Neural cell (in vitro differentiated cells): ENCODE measurements around the gene BOD1. TPM values are rescaled to one million over a fixed set of nuclear protein-coding genes. Genes with fewer than 3 reads are reported as not detected.

Experiments used
- H2AFZ ChIP-seq: fragments of 200-600, 300-800 bp; sonication (generic), shearing (Covaris generic); 2 replicates; pipeline ENCODE4 v1.6.0; 2014; ENCODE audit warnings: low read depth, mild to moderate bottlenecking, antibody characterized with exemption, low read length, moderate library complexity
- H3F3A ChIP-seq: fragments of 200-600 bp; shearing (Covaris generic); 2 replicates; pipeline ENCODE4 v1.6.1; 2016; ENCODE audit warnings: mild to moderate bottlenecking, moderate library complexity, mixed read lengths, antibody characterized with exemption, low read length; ENCODE audit not compliant: insufficient read depth, poor library complexity, severe bottlenecking
- H3K27ac ChIP-seq: fragments of 200-600, 300-800 bp; sonication (generic), shearing (Covaris generic); 2 replicates; pipeline ENCODE4 v1.5.1; 2014; ENCODE audit warnings: mild to moderate bottlenecking, low read length, moderate library complexity
- H3K27me3 ChIP-seq: fragments of 300-800, 200-600 bp; sonication (generic), shearing (Covaris generic); 2 replicates; pipeline ENCODE4 v1.6.0; 2014; ENCODE audit warnings: mild to moderate bottlenecking, low read depth, low read length, moderate library complexity; ENCODE audit not compliant: insufficient read depth
- H3K36me3 ChIP-seq: fragments of 300-800, 200-600 bp; sonication (generic), shearing (Covaris generic); 2 replicates; pipeline ENCODE4 v1.5.1; 2014; ENCODE audit warnings: mild to moderate bottlenecking, antibody characterized with exemption, low read length, moderate library complexity; ENCODE audit not compliant: insufficient read depth
- H3K4me2 ChIP-seq: fragments of 300-800, 200-600 bp; sonication (generic), shearing (Covaris generic); 2 replicates; pipeline ENCODE4 v1.6.0; 2014; ENCODE audit warnings: mild to moderate bottlenecking, low read length
- H3K4me3 ChIP-seq: fragments of 300-800, 200-600 bp; sonication (generic), shearing (Covaris generic); 2 replicates; pipeline ENCODE4 v1.5.1; 2014; ENCODE audit warnings: mild to moderate bottlenecking, low read length, moderate library complexity
- H3K79me2 ChIP-seq: fragments of 200-600 bp; shearing (Covaris generic); replicated peaks from 2 replicates; pipeline ENCODE4 v1.6.0; 2014; ENCODE audit warnings: mild to moderate bottlenecking, low read length, moderate library complexity; ENCODE audit not compliant: insufficient read depth
- H3K9ac ChIP-seq: fragments of 300-800, 200-600 bp; sonication (generic), shearing (Covaris generic); 2 replicates; pipeline ENCODE4 v1.6.1; 2016; ENCODE audit warnings: mild to moderate bottlenecking, low read length, mixed read lengths
- H3K9me2 ChIP-seq: fragments of 200-600 bp; shearing (Covaris generic); 2 replicates; pipeline ENCODE4 v1.6.1; 2016; ENCODE audit warnings: mild to moderate bottlenecking, low read length, mixed read lengths; ENCODE audit not compliant: insufficient read depth
- H3K9me3 ChIP-seq: fragments of 200-600, 300-800 bp; sonication (generic), shearing (Covaris generic); 2 replicates; pipeline ENCODE4 v1.6.1; 2016; ENCODE audit warnings: mild to moderate bottlenecking, mixed run types, low read length, moderate library complexity, mixed read lengths
- H4K20me1 ChIP-seq: fragments of 200-600 bp; shearing (Covaris generic); 2 replicates; pipeline ENCODE4 v1.6.1; 2016; ENCODE audit warnings: mild to moderate bottlenecking, mixed run types; ENCODE audit not compliant: insufficient read depth
- CTCF ChIP-seq: fragments of 450-650 bp; IDR thresholded peaks from 2 replicates; pipeline ENCODE4 v1.5.1; 2014; ENCODE audit warnings: antibody characterized with exemption, mild to moderate bottlenecking, moderate library complexity; ENCODE audit not compliant: poor library complexity, severe bottlenecking
- EP300 ChIP-seq: fragments of 450-650 bp; conservative IDR thresholded peaks from 2 replicates; pipeline ENCODE4 v1.6.1; 2014; ENCODE audit warnings: antibody characterized with exemption, mild to moderate bottlenecking, moderate library complexity; ENCODE audit not compliant: poor library complexity, severe bottlenecking
- EZH2 ChIP-seq: fragments of 200-600, 300-800 bp; shearing (Covaris generic), sonication (generic); IDR thresholded peaks from 2 replicates; pipeline ENCODE4 v1.6.1; 2014; ENCODE audit warnings: antibody characterized with exemption, low read length, borderline replicate concordance, mild to moderate bottlenecking; ENCODE audit not compliant: insufficient read depth, poor library complexity, severe bottlenecking
- MXI1 ChIP-seq: fragments of 450-650 bp; conservative IDR thresholded peaks from 2 replicates; pipeline ENCODE4 v1.6.1; 2014; ENCODE audit warnings: antibody characterized with exemption, mild to moderate bottlenecking; ENCODE audit not compliant: poor library complexity, severe bottlenecking
- POLR2AphosphoS5 ChIP-seq: IDR thresholded peaks from 2 replicates; pipeline ENCODE4 v1.6.1; 2012
- RAD21 ChIP-seq: fragments of 450-650 bp; conservative IDR thresholded peaks from 2 replicates; pipeline ENCODE4 v1.6.1; 2014; ENCODE audit warnings: antibody characterized with exemption, mild to moderate bottlenecking, moderate library complexity
- REST ChIP-seq: IDR thresholded peaks from 2 replicates; pipeline ENCODE4 v1.6.1; 2012; ENCODE audit warnings: borderline replicate concordance
- SMC3 ChIP-seq: fragments of 450-650 bp; conservative IDR thresholded peaks from 2 replicates; pipeline ENCODE4 v1.6.1; 2014; ENCODE audit warnings: antibody characterized with exemption, mild to moderate bottlenecking, moderate library complexity; ENCODE audit not compliant: poor library complexity
- TAF1 ChIP-seq: IDR thresholded peaks from 2 replicates; pipeline ENCODE4 v1.6.1; 2012; ENCODE audit warnings: low read depth
- polyA plus RNA-seq: library from polyadenylated mRNA; depleted of rRNA; stranded (reverse); fragments of >200 nt; gene quantifications from 2 replicates; pipeline ENCODE4 v1.2.3, GENCODE V29; 2014

The BOD1 gene
- polyA plus RNA-seq, 1 donor from 2014 or later = 178 TPM

GRCh38 chr5:173604141-173604540 lies 12.3 kb downstream of the BOD1 start:
- Histone ChIP-seq H3K36me3 (peaks cover 9% of the 10 kb centered on the region), H3K79me2 (no peaks in the 10 kb centered on the region), H3K9ac (no peak overlapping the region), H3K27me3 (no peaks in the 10 kb centered on the region), H2AFZ (no peak overlapping the region), H3K9me3 (no peaks in the 10 kb centered on the region), H3K4me3 (no peak overlapping the region), H3F3A (no peaks in the 10 kb centered on the region), H4K20me1 (no peaks in the 10 kb centered on the region), H3K27ac (no peak overlapping the region), H3K9me2 (no peaks in the 10 kb centered on the region), H3K4me2 (no peak overlapping the region)
- TF ChIP-seq RAD21 (no peak), TAF1 (no peak), MXI1 (no peak), EP300 (no peak), EZH2 (no peak), SMC3 (no peak), CTCF (no peak), POLR2AphosphoS5 (no peak), REST (no peak)

- Histone ChIP-seq H2AFZ (no peak overlapping the region), H3K27me3 (no peaks in the 10 kb centered on the region), H3K4me3 (no peak overlapping the region), H3K9ac (no peak overlapping the region), H3K4me2 (no peak overlapping the region), H4K20me1 (no peaks in the 10 kb centered on the region), H3K9me2 (no peaks in the 10 kb centered on the region), H3F3A (no peaks in the 10 kb centered on the region), H3K36me3 (peaks cover 8% of the 10 kb centered on the region), H3K79me2 (no peaks in the 10 kb centered on the region), H3K27ac (no peak overlapping the region), H3K9me3 (no peaks in the 10 kb centered on the region)
- TF ChIP-seq CTCF (no peak), RAD21 (no peak), MXI1 (no peak), TAF1 (no peak), REST (no peak), SMC3 (no peak), EP300 (no peak), EZH2 (no peak), POLR2AphosphoS5 (no peak)
Observed at GRCh38 chr5:173602423-173602822, 14.0 kb downstream of the BOD1 start.
